Skeletal muscle tissue (tissue), 4 donors: Measurements from ENCODE around the gene METTL24. TPM values are rescaled to one million over a fixed set of nuclear protein-coding genes. Genes with fewer than 3 reads are reported as not detected.
A peak's percentile ranks its signal among the peaks of the same experiment; 100 is the strongest.

Experiments used
- H3K27ac ChIP-seq: one replicate; pipeline ENCODE4 v1.7.0; 2013; ENCODE audit warnings: mild to moderate bottlenecking, low read depth, low read length, inconsistent platforms
- H3K27me3 ChIP-seq, 3 donors: one replicate each; pipeline ENCODE4 v1.7.0; 2013; ENCODE audit warnings: low read length in 3 of 3; ENCODE audit not compliant: control insufficient read depth in 3 of 3, insufficient read depth in 3 of 3
- H3K36me3 ChIP-seq, 3 donors: one replicate each; pipeline ENCODE4 v1.7.0; 2013; ENCODE audit warnings: low read length in 3 of 3; ENCODE audit not compliant: control insufficient read depth in 3 of 3, insufficient read depth in 3 of 3
- H3K4me1 ChIP-seq, 3 donors: one replicate each; pipeline ENCODE4 v1.7.0; 2013; ENCODE audit warnings: low read length in 3 of 3, mild to moderate bottlenecking in 3 of 3; ENCODE audit not compliant: control insufficient read depth in 3 of 3, insufficient read depth in 3 of 3
- H3K4me3 ChIP-seq, 3 donors: one replicate each; pipeline ENCODE4 v1.7.0; 2013; ENCODE audit warnings: low read length in 3 of 3
- H3K9ac ChIP-seq, 3 donors: one replicate each; pipeline ENCODE4 v1.7.0; 2013; ENCODE audit warnings: low read length in 3 of 3, mild to moderate bottlenecking in 3 of 3, moderate library complexity in 2 of 3, low read depth in 1 of 3
- H3K9me3 ChIP-seq, 3 donors: one replicate each; pipeline ENCODE4 v1.7.0; 2013; ENCODE audit warnings: low read length in 3 of 3; ENCODE audit not compliant: control insufficient read depth in 3 of 3
- total RNA-seq: library from RNA; depleted of rRNA; stranded (reverse); fragments of >200 nt; gene quantifications from one replicate; pipeline ENCODE4 v1.2.3, GENCODE V29; 2014
- donor health status: Osteomylitis.

The METTL24 gene
- total RNA-seq, 1 donor from 2014 or later, result 0.52 TPM

- Histone ChIP-seq H3K9ac (no peak overlapping the region), H3K36me3 (no peaks in the 10 kb centered on the region), H3K9me3 (no peaks in the 10 kb centered on the region), H3K4me1 (no peaks in the 10 kb centered on the region), H3K27me3 (no peaks in the 10 kb centered on the region), H3K27ac (no peak overlapping the region), H3K4me3 (no peak overlapping the region)
Observed at GRCh38 chr6:110341067-110341466, 17.1 kb downstream of the METTL24 start.

- Histone ChIP-seq H3K4me3 (no peak overlapping the region), H3K9me3 (no peaks in the 10 kb centered on the region), H3K4me1 (no peaks in the 10 kb centered on the region), H3K9ac (no peak overlapping the region), H3K27ac (no peak overlapping the region), H3K27me3 (no peaks in the 10 kb centered on the region), H3K36me3 (no peaks in the 10 kb centered on the region)
Observed at GRCh38 chr6:110340392-110340965, 17.7 kb downstream of the METTL24 start.

- H3K4me1 ChIP-seq, result no peaks in the 10 kb centered on the region
- no peak overlapping the region for H3K27ac ChIP-seq
- no peak overlapping the region for H3K9ac ChIP-seq
- H3K4me3 ChIP-seq, result no peak overlapping the region
- H3K36me3 ChIP-seq, result no peaks in the 10 kb centered on the region
- H3K9me3 ChIP-seq, result no peaks in the 10 kb centered on the region
- no peaks in the 10 kb centered on the region for H3K27me3 ChIP-seq
Observed at GRCh38 chr6:110338820-110339470, 19.2 kb downstream of the METTL24 start.

- H3K36me3 ChIP-seq, result no peaks in the 10 kb centered on the region
Observed at GRCh38 chr6:110337486-110337885, 20.7 kb downstream of the METTL24 start.

GRCh38 chr6:110334423-110335180 is 23.5 kb downstream of the METTL24 start:
- Histone ChIP-seq H3K27ac (no peak overlapping the region), H3K9me3 (no peaks in the 10 kb centered on the region), H3K9ac (no peak overlapping the region)

More at GRCh38 chr6:110337486-110337885, 20.7 kb downstream of the METTL24 start:
- no peaks in the 10 kb centered on the region for H3K4me1 ChIP-seq
- H3K9ac ChIP-seq, result no peak overlapping the region
- H3K9me3 ChIP-seq, result no peaks in the 10 kb centered on the region
- no peaks in the 10 kb centered on the region for H3K27me3 ChIP-seq
- H3K27ac ChIP-seq, result no peak overlapping the region
- H3K4me3 ChIP-seq, result no peak overlapping the region

GRCh38 chr6:110332281-110332680 is 25.9 kb downstream of the METTL24 start:
- no peaks in the 10 kb centered on the region for H3K36me3 ChIP-seq
- H3K9ac ChIP-seq, result no peak overlapping the region
- H3K4me1 ChIP-seq, result no peaks in the 10 kb centered on the region
- no peaks in the 10 kb centered on the region for H3K27me3 ChIP-seq
- H3K9me3 ChIP-seq, result no peaks in the 10 kb centered on the region
- no peak overlapping the region for H3K4me3 ChIP-seq
- no peak overlapping the region for H3K27ac ChIP-seq

More at GRCh38 chr6:110334423-110335180, 23.5 kb downstream of the METTL24 start:
- no peaks in the 10 kb centered on the region for H3K27me3 ChIP-seq
- no peaks in the 10 kb centered on the region for H3K4me1 ChIP-seq
- no peak overlapping the region for H3K4me3 ChIP-seq
- no peaks in the 10 kb centered on the region for H3K36me3 ChIP-seq

GRCh38 chr6:110331816-110332215 is 26.3 kb downstream of the METTL24 start:
- Histone ChIP-seq H3K9me3 (no peaks in the 10 kb centered on the region), H3K4me1 (no peaks in the 10 kb centered on the region), H3K9ac (no peak overlapping the region), H3K27me3 (no peaks in the 10 kb centered on the region), H3K4me3 (no peak overlapping the region), H3K27ac (no peak overlapping the region), H3K36me3 (no peaks in the 10 kb centered on the region)

GRCh38 chr6:110331390-110331789 is 26.8 kb downstream of the METTL24 start:
- Histone ChIP-seq H3K9ac (no peak overlapping the region), H3K36me3 (no peaks in the 10 kb centered on the region), H3K27ac (no peak overlapping the region), H3K27me3 (no peaks in the 10 kb centered on the region), H3K9me3 (no peaks in the 10 kb centered on the region), H3K4me3 (no peak overlapping the region), H3K4me1 (no peaks in the 10 kb centered on the region)

GRCh38 chr6:110329714-110330436 is 28.3 kb downstream of the METTL24 start:
- Histone ChIP-seq H3K9me3 (no peaks in the 10 kb centered on the region), H3K36me3 (no peaks in the 10 kb centered on the region), H3K27ac (no peak overlapping the region), H3K4me3 (peak overlapping the region in 1 of 3 donors; percentile 23), H3K4me1 (peaks cover 0 to 5% (median 2%) of the 10 kb centered on the region in 3 donors), H3K27me3 (no peaks in the 10 kb centered on the region), H3K9ac (peak overlapping the region in 1 of 3 donors; percentile 25)
